Astrocyte (in vitro differentiated cells and primary cell): ENCODE results near the gene EIF4ENIF1. TPM values are rescaled to one million over a fixed set of nuclear protein-coding genes. Genes with fewer than 3 reads are reported as not detected.

Experiments used
- DNase-seq: peaks from one replicate; pipeline ENCODE4 v3.0.0-alpha.2; 2010; ENCODE audit warnings: low read depth
- FAIRE-seq: peaks from 2 replicates; lab custom pipeline; 2011; peaks lifted over from hg19 to GRCh38; lab: Jason Lieb, UNC
- H2AFZ ChIP-seq: 2 replicates; pipeline ENCODE4 v1.6.0; 2012; ENCODE audit warnings: low read depth, low read length, inconsistent platforms
- H3K27ac ChIP-seq: 2 replicates; pipeline ENCODE4 v1.5.1; 2011; ENCODE audit warnings: low read depth, low read length, inconsistent platforms
- H3K27me3 ChIP-seq: 2 replicates; pipeline ENCODE4 v1.6.0; 2011; ENCODE audit warnings: low read length, inconsistent platforms; ENCODE audit not compliant: insufficient read depth
- H3K36me3 ChIP-seq: 2 replicates; pipeline ENCODE4 v1.5.1; 2011; ENCODE audit warnings: low read length, inconsistent platforms; ENCODE audit not compliant: insufficient read depth
- H3K4me1 ChIP-seq: 2 replicates; pipeline ENCODE4 v1.5.1; 2011; ENCODE audit warnings: low read length, inconsistent platforms; ENCODE audit not compliant: insufficient read depth
- H3K4me2 ChIP-seq: 2 replicates; pipeline ENCODE4 v1.6.0; 2012; ENCODE audit warnings: low read length, inconsistent platforms
- H3K4me3 ChIP-seq: 2 replicates; pipeline ENCODE4 v1.5.1; 2011; ENCODE audit warnings: low read depth, mild to moderate bottlenecking, low read length, inconsistent platforms; ENCODE audit not compliant: insufficient read depth
- H3K79me2 ChIP-seq: 2 replicates; pipeline ENCODE4 v1.6.0; 2012; ENCODE audit warnings: mild to moderate bottlenecking, low read length, inconsistent platforms; ENCODE audit not compliant: insufficient read depth
- H3K9ac ChIP-seq: 2 replicates; pipeline ENCODE4 v1.6.0; 2012; ENCODE audit warnings: mild to moderate bottlenecking, low read length, inconsistent platforms
- H3K9me3 ChIP-seq: 2 replicates; pipeline ENCODE4 v1.5.1; 2012; ENCODE audit warnings: low read depth, mild to moderate bottlenecking, low read length, inconsistent platforms; ENCODE audit not compliant: insufficient read depth
- H4K20me1 ChIP-seq: 2 replicates; pipeline ENCODE4 v1.6.0; 2012; ENCODE audit warnings: low read length, inconsistent platforms; ENCODE audit not compliant: insufficient read depth
- H3K27ac Mint-ChIP-seq: one replicate; pipeline ENCODE4 v1.8.0; 2021; ENCODE audit warnings: mild to moderate bottlenecking, mixed read lengths; ENCODE audit not compliant: unreplicated experiment
- H3K27me3 Mint-ChIP-seq: one replicate; pipeline ENCODE4 v1.8.0; 2021; ENCODE audit warnings: low read depth, mixed read lengths; ENCODE audit not compliant: unreplicated experiment
- H3K36me3 Mint-ChIP-seq: one replicate; pipeline ENCODE4 v1.8.0; 2021; ENCODE audit warnings: low read depth, mixed read lengths; ENCODE audit not compliant: unreplicated experiment
- H3K4me1 Mint-ChIP-seq: one replicate; pipeline ENCODE4 v1.8.0; 2021; ENCODE audit warnings: low read depth, mixed read lengths; ENCODE audit not compliant: unreplicated experiment
- H3K4me3 Mint-ChIP-seq: one replicate; pipeline ENCODE4 v1.8.0; 2021; ENCODE audit warnings: mild to moderate bottlenecking, moderate library complexity, mixed read lengths; ENCODE audit not compliant: unreplicated experiment
- H3K9me3 Mint-ChIP-seq: one replicate; pipeline ENCODE4 v1.8.0; 2021; ENCODE audit warnings: mild to moderate bottlenecking, mixed read lengths; ENCODE audit not compliant: unreplicated experiment
- EZH2 ChIP-seq: IDR thresholded peaks from 2 replicates; pipeline ENCODE4 v1.6.1; 2012; ENCODE audit warnings: mild to moderate bottlenecking, low read length, inconsistent platforms; ENCODE audit not compliant: insufficient read depth
- total RNA-seq: library from RNA; stranded (reverse); gene quantifications from 2 replicates; pipeline ENCODE4 v1.2.1, GENCODE V29; 2021
- TF ChIP-seq, protein P1 (sequence below): IDR thresholded peaks from 2 replicates; pipeline ENCODE4 v1.5.1; 2011; ENCODE audit warnings: low read depth, mild to moderate bottlenecking, inconsistent platforms, low read length, moderate library complexity; ENCODE audit not compliant: insufficient read depth

The EIF4ENIF1 gene
- total RNA-seq, 1 donor from 2014 or later: 27.0 TPM

DNA sequence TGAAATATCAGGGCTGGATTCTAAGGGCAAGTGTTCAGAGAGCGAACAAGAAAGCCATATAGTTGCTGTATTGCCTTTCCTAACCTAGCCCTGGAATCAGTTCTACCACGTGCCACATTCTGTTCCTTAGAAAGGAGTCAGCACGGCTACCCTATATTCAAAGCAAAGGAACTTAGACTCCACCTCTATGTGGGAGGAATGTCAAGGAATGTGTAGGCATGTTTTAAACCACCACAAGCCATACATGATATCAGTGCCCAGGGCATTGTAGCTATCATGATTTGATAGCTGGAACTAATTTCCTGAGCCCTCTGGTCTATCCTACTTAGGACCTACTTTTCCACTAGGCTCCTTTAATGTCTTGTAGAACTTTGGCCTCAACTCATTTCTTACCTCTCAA is 2.5 kb upstream of the EIF4ENIF1 start:
- H3K9ac ChIP-seq: no peak overlapping the region
- no peak overlapping the region for H2AFZ ChIP-seq
- H3K9me3 ChIP-seq: no peaks in the 10 kb centered on the region
- H3K27ac Mint-ChIP-seq: no peak overlapping the region
- no peak for TF ChIP-seq EZH2
- TF ChIP-seq, protein P1, sequence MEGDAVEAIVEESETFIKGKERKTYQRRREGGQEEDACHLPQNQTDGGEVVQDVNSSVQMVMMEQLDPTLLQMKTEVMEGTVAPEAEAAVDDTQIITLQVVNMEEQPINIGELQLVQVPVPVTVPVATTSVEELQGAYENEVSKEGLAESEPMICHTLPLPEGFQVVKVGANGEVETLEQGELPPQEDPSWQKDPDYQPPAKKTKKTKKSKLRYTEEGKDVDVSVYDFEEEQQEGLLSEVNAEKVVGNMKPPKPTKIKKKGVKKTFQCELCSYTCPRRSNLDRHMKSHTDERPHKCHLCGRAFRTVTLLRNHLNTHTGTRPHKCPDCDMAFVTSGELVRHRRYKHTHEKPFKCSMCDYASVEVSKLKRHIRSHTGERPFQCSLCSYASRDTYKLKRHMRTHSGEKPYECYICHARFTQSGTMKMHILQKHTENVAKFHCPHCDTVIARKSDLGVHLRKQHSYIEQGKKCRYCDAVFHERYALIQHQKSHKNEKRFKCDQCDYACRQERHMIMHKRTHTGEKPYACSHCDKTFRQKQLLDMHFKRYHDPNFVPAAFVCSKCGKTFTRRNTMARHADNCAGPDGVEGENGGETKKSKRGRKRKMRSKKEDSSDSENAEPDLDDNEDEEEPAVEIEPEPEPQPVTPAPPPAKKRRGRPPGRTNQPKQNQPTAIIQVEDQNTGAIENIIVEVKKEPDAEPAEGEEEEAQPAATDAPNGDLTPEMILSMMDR: no peak
- FAIRE-seq: no peak
- DNase-seq: no peak
- H3K27me3 Mint-ChIP-seq: no peaks in the 10 kb centered on the region
- no peaks in the 10 kb centered on the region for H3K9me3 Mint-ChIP-seq
- no peaks in the 10 kb centered on the region for H3K27me3 ChIP-seq
- peaks cover 16% of the 10 kb centered on the region for H3K4me1 ChIP-seq
- H3K4me3 Mint-ChIP-seq: no peak overlapping the region
- peaks cover 8% of the 10 kb centered on the region for H4K20me1 ChIP-seq
- H3K4me3 ChIP-seq: no peak overlapping the region
- H3K27ac ChIP-seq: no peak overlapping the region
- H3K36me3 ChIP-seq: peaks cover 3% of the 10 kb centered on the region
- peaks cover 12% of the 10 kb centered on the region for H3K4me1 Mint-ChIP-seq
- H3K4me2 ChIP-seq: no peak overlapping the region
- H3K79me2 ChIP-seq: peaks cover 26% of the 10 kb centered on the region
- no peaks in the 10 kb centered on the region for H3K36me3 Mint-ChIP-seq

DNA sequence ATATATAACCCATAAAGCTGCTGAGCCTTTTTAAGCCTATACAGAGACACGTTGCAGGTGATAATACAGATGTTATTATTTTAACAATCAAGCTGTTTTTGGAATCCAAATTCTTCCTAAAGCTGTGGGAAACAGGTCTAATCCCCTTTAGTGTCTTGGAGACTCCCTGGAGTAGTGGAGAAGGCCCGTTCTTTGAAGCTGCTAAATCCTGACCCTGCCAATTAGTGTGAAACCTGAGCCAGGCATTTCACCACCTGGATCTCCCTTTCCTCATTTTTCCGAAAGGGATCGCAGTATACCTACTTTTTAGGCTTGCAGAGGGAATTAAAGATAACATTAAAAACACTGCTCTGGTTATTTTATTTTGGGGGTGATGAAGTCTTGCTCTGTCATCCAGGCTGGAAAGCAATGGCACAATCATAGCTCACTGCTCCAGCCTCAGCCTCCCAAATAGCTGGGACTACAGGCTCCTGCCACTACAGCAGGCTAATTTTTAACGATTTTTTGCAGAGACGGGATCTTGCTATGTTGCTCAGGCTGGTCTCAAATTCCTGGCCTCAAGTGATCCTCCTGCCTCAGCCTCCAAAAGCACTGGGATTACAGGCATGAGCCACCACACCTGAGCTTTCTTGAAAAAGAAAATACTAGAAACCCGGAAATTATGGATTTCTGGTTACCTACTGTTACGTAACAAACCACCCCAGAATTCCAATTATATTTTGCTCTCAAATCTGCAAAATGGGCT is 1.7 kb upstream of the EIF4ENIF1 start:
- peak overlapping the region; percentile 94 for H3K4me2 ChIP-seq
- DNase-seq (no peak), FAIRE-seq (no peak)
- H3K9me3 Mint-ChIP-seq: no peaks in the 10 kb centered on the region
- no peaks in the 10 kb centered on the region for H3K9me3 ChIP-seq
- H3K27ac Mint-ChIP-seq: peak overlapping the region; percentile 47
- no peaks in the 10 kb centered on the region for H3K36me3 Mint-ChIP-seq
- H3K79me2 ChIP-seq: peaks cover 25% of the 10 kb centered on the region
- H3K36me3 ChIP-seq: peaks cover 3% of the 10 kb centered on the region
- H3K4me3 ChIP-seq: no peak overlapping the region
- peak overlapping the region; percentile 98 for H3K4me3 Mint-ChIP-seq
- no peak overlapping the region for H3K27ac ChIP-seq
- peak overlapping the region; percentile 92 for H3K9ac ChIP-seq
- peaks cover 16% of the 10 kb centered on the region for H3K4me1 ChIP-seq
- peaks cover 8% of the 10 kb centered on the region for H4K20me1 ChIP-seq
- TF ChIP-seq, protein P1: no peak
- TF ChIP-seq EZH2: no peak
- H3K27me3 Mint-ChIP-seq: no peaks in the 10 kb centered on the region
- H2AFZ ChIP-seq: no peak overlapping the region
- H3K27me3 ChIP-seq: no peaks in the 10 kb centered on the region
- H3K4me1 Mint-ChIP-seq: peaks cover 13% of the 10 kb centered on the region

DNA sequence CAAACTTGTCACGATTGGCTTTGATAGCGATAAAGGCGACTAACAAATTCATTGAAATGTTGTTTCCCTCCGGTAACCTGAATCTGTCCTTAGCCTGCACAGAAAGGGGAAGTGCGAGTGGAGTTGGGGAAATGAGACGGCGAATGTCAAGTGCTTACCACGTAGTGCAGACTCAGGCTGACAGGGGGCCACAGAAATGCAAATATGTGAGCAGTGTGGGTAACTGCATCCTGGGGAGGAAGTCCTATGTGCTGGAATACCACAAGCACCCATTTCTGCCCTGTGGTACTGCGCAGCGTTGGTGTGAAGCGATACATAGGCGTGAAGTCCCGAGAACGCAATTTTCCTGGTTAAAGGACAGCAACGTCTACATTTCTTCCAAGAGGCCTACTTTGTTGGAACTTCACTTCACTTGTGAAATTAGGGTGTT is 869 bp upstream of the EIF4ENIF1 start:
- Mint-ChIP-seq H3K36me3 (no peaks in the 10 kb centered on the region), H3K27ac (peak overlapping the region; percentile 99), H3K9me3 (no peaks in the 10 kb centered on the region), H3K4me1 (peaks cover 13% of the 10 kb centered on the region), H3K4me3 (peak overlapping the region; percentile 98), H3K27me3 (no peaks in the 10 kb centered on the region)
- H3K36me3 ChIP-seq: peaks cover 3% of the 10 kb centered on the region
- peak overlapping the region; percentile 94 for H3K4me2 ChIP-seq
- H2AFZ ChIP-seq: peak overlapping the region; percentile 92
- H3K4me1 ChIP-seq: peaks cover 16% of the 10 kb centered on the region
- H3K9ac ChIP-seq: peak overlapping the region; percentile 92
- FAIRE-seq (peak; percentile 32), DNase-seq (peak; percentile 78)
- H3K27ac ChIP-seq: peak overlapping the region; percentile 97
- TF ChIP-seq, protein P1: no peak
- no peak for TF ChIP-seq EZH2
- peak overlapping the region; percentile 79 for H3K4me3 ChIP-seq
- H3K27me3 ChIP-seq: no peaks in the 10 kb centered on the region
- peaks cover 26% of the 10 kb centered on the region for H3K79me2 ChIP-seq
- peaks cover 8% of the 10 kb centered on the region for H4K20me1 ChIP-seq
- H3K9me3 ChIP-seq: no peaks in the 10 kb centered on the region
